Retinal pigment epithelial cell (primary cell): ENCODE results near the gene SCD5.

ENCODE experiments used
- DNase-seq: peaks from one replicate; pipeline ENCODE4 v3.0.0-alpha.2; 2010; ENCODE audit warnings: low read depth
- H3K4me3 ChIP-seq: 2 replicates; pipeline ENCODE4 v1.5.1; 2011; ENCODE audit warnings: mild to moderate bottlenecking, low read length, control low read depth, moderate library complexity
- TF ChIP-seq, protein P1 (sequence below): conservative IDR thresholded peaks from 2 replicates; pipeline ENCODE4 v1.5.1; 2011; ENCODE audit warnings: low read depth, low read length, control low read depth, inconsistent platforms

Gene SCD5

DNA sequence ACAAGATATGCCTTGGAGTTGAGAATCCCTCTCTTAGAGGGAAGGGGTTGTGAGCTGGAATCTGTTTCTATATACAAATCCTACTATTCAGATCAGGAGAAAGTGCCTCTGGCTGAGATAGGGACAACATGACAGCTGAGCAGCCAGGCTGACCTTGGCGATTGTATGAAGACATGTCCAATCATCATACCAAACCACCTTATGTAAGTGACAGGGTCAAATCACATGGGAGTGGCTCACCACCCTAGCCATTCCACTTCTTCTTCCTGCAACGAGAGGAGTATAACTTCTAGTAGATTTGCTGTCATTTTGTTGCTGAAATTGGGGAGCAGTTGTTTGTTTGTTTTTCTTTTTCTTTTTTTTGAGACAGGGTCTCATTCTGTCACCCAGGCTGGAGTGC is 188.6 kb downstream of the SCD5 start:
- TF ChIP-seq, protein P1, sequence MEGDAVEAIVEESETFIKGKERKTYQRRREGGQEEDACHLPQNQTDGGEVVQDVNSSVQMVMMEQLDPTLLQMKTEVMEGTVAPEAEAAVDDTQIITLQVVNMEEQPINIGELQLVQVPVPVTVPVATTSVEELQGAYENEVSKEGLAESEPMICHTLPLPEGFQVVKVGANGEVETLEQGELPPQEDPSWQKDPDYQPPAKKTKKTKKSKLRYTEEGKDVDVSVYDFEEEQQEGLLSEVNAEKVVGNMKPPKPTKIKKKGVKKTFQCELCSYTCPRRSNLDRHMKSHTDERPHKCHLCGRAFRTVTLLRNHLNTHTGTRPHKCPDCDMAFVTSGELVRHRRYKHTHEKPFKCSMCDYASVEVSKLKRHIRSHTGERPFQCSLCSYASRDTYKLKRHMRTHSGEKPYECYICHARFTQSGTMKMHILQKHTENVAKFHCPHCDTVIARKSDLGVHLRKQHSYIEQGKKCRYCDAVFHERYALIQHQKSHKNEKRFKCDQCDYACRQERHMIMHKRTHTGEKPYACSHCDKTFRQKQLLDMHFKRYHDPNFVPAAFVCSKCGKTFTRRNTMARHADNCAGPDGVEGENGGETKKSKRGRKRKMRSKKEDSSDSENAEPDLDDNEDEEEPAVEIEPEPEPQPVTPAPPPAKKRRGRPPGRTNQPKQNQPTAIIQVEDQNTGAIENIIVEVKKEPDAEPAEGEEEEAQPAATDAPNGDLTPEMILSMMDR: no peak
- H3K4me3 ChIP-seq: no peak overlapping the region
- DNase-seq: no peak

DNA sequence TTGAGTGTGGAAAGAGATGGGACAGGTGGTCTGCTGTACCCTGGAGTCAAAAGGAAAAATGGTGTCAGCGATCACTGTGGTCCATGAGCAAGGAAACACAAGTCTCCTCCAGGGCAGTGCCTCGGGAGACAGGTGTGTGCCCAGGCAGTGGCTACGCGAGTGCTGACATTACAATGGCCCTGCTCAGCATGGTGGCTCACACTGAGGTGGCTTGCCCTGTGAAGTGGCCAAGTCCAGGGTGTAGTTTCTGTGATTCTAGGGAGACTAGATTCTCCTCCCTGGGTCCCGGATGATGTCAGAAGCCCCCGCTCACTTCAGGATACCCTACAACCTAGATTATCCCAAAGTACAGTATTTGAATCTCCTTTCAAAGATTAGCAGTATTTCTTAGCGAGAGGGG is 192.0 kb downstream of the SCD5 start:
- H3K4me3 ChIP-seq: no peak overlapping the region
- no peak for DNase-seq
- TF ChIP-seq, protein P1: no peak

DNA sequence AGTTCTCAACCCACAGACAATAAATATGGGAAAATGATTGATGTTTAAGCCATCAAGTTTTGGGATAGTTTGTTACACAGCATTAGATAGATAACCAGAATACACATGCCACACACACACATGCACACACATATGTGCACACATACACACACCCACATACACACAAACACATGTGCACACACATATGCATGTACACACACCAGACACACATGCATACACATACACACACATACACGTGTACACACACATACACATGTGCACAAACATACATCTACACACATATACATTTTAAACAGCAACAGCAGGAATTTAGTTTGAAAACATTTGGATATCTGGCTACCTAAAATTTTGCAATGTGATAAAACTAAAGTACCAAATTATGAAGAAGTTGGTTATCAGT is 194.1 kb downstream of the SCD5 start:
- DNase-seq: no peak
- no peak overlapping the region for H3K4me3 ChIP-seq
- TF ChIP-seq, protein P1: no peak

DNA sequence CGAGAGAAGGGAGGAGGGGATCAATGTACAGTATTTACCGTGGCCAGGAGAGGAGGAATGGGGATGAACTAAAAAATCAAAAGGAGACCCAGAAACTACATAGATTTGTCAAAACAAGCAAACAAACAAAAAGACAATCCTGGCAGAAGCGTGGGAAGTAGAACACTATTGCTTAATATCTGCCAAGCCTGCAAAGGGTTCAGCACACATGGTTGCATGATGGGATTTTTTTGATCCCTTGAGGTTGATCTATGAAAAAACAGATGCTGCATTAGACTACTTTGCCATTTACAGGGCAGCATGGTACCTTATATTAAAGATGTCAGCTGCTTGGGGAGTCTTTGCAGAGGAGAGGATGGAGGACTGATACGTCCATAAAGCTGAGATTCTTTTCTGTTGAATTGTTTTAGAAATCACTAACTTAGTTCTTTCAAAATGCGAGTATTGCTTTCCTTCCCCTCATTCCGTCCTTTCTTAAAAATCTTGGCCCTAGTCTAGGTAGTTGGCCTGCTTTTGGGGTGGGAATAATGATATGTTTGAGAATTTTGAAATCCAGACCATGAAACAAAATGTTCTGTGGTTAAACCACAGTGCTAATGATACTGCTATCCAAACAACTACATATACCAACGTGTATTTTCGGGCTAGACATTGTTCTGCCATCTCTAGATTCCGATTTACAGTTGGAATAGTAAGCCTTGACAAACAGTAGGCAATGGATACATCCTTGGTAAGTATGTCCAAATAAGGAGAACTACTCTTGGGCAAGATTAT is 197.2 kb downstream of the SCD5 start:
- H3K4me3 ChIP-seq: no peak overlapping the region
- DNase-seq: no peak
- TF ChIP-seq, protein P1: no peak

DNA sequence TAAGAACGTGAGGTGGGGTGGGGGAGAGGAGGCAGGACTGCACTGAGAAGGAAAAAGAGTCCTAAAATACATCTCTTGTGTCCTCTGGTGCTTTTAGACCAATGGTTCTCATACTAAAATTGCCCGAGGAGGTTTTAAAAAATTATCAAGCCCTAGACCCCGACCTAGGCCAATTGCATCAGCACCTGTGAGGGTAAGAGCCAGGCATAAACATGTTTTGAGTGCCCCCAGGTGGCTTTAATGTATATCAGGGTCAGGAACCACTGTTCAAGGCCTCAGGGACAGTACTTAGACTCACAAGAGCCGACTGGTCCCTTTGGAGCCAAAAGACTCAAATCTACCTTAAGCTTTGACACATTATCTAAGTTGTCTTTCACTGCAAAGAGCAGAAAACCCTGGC is 199.3 kb downstream of the SCD5 start:
- no peak overlapping the region for H3K4me3 ChIP-seq
- TF ChIP-seq, protein P1: no peak
- no peak for DNase-seq

DNA sequence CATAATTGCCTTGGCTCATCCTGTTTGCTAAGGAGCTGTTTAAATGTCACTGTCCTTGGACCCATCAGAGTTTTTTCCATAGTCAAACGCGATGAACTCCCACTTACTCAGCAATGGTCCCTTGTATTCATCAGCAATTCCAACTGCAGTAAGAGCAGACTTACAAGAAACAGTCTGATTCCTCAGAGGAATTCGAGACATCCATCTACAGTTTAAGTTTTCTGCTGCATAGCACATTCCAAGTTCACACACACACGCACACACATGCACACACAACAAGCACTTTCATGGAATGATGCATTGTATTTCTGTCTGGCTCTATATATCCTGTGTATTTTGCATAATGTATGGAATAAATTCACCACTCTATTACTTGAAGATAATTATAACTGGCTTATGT is 204.1 kb downstream of the SCD5 start:
- TF ChIP-seq, protein P1: no peak
- no peak overlapping the region for H3K4me3 ChIP-seq
- no peak for DNase-seq

DNA sequence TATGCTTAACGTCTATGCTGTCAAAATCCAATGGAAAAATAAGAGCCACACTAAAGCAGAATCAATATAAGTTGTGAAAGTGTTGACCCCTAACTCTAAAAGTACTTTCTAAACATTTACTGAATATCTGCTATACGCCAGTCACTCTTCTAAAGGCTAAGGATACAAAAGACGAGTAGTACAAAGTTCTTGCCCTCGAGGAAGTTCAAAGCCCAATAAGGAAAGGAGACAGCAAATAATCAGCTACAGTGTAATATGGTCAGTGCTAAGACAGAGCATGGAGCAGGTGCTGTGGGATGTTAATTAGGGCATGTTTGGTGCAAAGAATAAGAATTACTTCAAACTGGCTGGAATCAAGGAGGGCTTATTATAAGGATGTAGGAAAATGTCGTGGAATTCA is 205.2 kb downstream of the SCD5 start:
- H3K4me3 ChIP-seq: no peak overlapping the region
- DNase-seq: no peak
- TF ChIP-seq, protein P1: no peak
